Duodenal mucosa (tissue), 2 donors: ENCODE measurements around the gene ANO8.
"Not testable (repeated sequence)": the region's sequence is repeated elsewhere in the genome, so short reads cannot be mapped to it uniquely, and the experiment has no call there.

Experiments used
- H3K27ac ChIP-seq: one replicate; pipeline ENCODE4 v1.7.0; 2013; ENCODE audit warnings: low read depth, low read length
- H3K27me3 ChIP-seq, 2 donors: one replicate each; pipeline ENCODE4 v1.7.0; 2013; ENCODE audit warnings: low read length in 2 of 2, control low read depth in 1 of 2; ENCODE audit not compliant: insufficient read depth in 2 of 2, control insufficient read depth in 1 of 2
- H3K36me3 ChIP-seq, 2 donors: one replicate each; pipeline ENCODE4 v1.7.0; 2013; ENCODE audit warnings: low read length in 2 of 2, control low read depth in 1 of 2; ENCODE audit not compliant: insufficient read depth in 2 of 2, control insufficient read depth in 1 of 2
- H3K4me1 ChIP-seq, 2 donors: one replicate each; pipeline ENCODE4 v1.7.0; 2013; ENCODE audit warnings: low read length in 2 of 2, control low read depth in 1 of 2; ENCODE audit not compliant: insufficient read depth in 2 of 2, control insufficient read depth in 1 of 2
- H3K4me3 ChIP-seq, 2 donors: one replicate each; pipeline ENCODE4 v1.7.0; 2013; ENCODE audit warnings: low read length in 2 of 2, low read depth in 1 of 2
- H3K9ac ChIP-seq, 2 donors: one replicate each; pipeline ENCODE4 v1.7.0; 2013; ENCODE audit warnings: low read length in 2 of 2, low read depth in 1 of 2
- H3K9me3 ChIP-seq, 2 donors: one replicate each; pipeline ENCODE4 v1.7.0; 2013; ENCODE audit warnings: low read length in 2 of 2, control low read depth in 1 of 2; ENCODE audit not compliant: control insufficient read depth in 1 of 2

Gene ANO8

DNA sequence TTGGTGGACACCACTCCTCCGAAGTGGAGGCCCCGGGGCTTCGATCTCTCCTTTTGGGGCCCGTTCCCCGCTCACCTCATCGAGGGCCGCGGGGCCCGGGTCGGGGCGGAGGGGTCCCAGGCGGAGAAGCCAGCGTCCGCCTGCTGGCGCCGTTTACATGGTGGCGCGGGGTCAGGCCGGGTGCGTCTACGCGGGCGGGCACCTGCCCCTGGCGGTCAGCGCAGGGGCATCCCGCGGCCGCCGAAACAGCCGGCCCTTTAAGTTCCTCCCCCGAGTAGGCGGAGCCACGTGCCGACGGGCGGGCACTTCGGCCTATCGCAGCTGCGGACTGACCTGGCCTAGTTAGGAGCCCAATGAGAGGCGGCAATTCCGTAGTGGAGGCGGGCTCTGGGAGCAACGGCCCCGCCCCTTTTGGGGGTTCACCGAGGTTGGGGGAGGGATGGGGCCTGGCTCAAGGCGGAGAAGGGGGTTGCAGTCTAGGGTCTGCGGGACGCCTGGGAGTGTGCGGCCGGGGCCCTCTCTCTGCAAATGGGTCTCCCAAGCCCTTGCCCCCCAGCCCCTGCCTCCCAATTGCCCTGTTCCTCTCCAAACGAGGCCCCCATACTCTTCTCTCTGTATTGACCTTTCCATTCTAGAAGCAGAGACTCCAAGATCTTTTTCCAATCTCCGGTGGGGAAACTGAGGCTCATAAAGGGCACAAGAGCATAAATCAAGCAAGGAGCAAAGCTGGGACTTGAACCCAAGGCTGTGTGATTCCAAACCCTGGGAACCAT lies 31.3 kb downstream of the ANO8 start, which contains the start of gene ABHD8:
Gene ABHD8 (minus strand): TSS at position 259 of the 773 bp plus-strand sequence. CDS start 1,809 bp downstream, outside the sequence.
- no peaks in the 10 kb centered on the region for H3K36me3 ChIP-seq
- peaks cover 16 to 30% of the 10 kb centered on the region in 2 donors for H3K4me1 ChIP-seq
- H3K9me3 ChIP-seq = peaks cover 0 to under 1% of the 10 kb centered on the region in 2 donors
- no peaks in the 10 kb centered on the region for H3K27me3 ChIP-seq
- no peak within 1 kb of the TSS for H3K27ac ChIP-seq
- peak within 1 kb of the TSS in 1 of 2 donors; percentile 51 for H3K9ac ChIP-seq
- peak within 1 kb of the TSS; percentile 61 to 62 for H3K4me3 ChIP-seq

DNA sequence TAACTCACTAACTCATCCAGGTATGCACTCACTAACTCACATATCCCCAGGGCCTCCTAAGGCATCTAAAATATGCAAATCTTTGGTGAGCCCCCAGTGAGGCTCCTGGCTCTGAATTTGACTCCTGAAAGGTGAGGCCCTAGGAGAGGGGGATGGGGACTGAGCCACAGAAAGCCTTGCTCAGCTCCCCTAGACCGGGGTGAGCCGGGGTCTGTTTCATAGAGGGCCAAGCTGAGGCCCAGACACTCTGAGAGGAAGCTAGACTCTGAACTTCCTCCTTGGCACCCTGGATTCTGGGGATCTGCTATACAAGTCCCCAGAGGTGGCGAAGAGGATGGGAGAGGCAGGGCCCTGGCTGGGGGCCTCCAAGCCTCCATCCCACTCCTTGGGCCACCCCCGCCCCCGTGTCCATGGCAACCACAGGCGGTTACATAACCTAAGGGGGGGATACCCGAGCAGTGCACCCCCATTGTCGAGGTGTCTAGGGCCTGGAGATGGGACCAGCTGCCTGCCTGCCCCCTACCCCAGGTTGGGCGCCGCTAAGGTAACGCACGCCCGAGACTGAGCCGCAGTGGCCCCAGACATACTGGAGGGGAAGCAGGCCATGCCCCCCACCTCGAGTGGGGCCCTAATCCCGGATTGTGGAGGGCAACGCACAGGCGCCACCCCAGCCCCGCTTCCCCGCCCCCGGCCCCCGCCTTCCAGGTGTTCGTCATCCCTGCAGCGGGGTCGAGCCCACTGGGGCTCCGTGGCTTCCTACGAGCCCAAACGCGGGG lies 32.1 kb downstream of the ANO8 start:
- peaks cover 16 to 30% of the 10 kb centered on the region in 2 donors for H3K4me1 ChIP-seq
- peaks cover 3% of the 10 kb centered on the region in 2 donors for H3K9me3 ChIP-seq
- no peaks in the 10 kb centered on the region for H3K36me3 ChIP-seq
- H3K27me3 ChIP-seq = no peaks in the 10 kb centered on the region
- H3K27ac ChIP-seq = no peak overlapping the region
- peak overlapping the region in 1 of 2 donors; percentile 51 for H3K9ac ChIP-seq
- peak overlapping the region; percentile 61 to 62 for H3K4me3 ChIP-seq

DNA sequence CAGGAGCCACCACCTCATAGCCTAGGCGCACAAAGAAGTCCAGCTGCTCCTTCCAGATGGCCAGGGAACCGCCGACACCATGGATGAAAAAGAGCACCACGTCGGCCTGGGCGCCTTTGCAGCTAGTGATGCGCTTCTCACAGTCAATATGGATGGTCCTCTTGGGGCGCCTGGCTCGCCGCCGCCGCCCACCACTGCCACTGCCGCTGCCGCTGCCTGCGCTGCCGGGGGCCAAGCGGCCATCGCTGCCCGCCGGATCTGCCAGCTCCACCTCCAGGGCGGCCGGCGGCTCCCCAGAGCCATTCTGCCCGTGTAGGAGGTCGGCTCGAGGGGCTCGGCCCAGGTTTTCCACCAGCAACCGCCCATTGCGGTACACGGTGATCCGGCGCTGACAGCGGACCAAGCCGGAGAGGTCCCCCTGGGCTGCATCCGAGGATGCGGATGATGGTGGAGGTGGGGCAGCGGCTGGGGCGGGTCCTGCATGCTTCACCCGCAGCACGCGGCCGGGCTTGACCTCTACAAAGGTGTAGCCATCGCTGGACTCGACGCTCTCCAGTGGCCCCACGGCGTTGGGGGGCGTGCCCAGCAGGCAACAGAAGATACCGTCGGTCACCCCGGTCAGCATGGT lies 33.5 kb downstream of the ANO8 start:
- no peak overlapping the region for H3K4me3 ChIP-seq
- peaks cover 3% of the 10 kb centered on the region in 2 donors for H3K9me3 ChIP-seq
- no peak overlapping the region for H3K27ac ChIP-seq
- peaks cover 16 to 23% of the 10 kb centered on the region in 2 donors for H3K4me1 ChIP-seq
- H3K36me3 ChIP-seq = no peaks in the 10 kb centered on the region
- no peak overlapping the region for H3K9ac ChIP-seq
- no peaks in the 10 kb centered on the region for H3K27me3 ChIP-seq

DNA sequence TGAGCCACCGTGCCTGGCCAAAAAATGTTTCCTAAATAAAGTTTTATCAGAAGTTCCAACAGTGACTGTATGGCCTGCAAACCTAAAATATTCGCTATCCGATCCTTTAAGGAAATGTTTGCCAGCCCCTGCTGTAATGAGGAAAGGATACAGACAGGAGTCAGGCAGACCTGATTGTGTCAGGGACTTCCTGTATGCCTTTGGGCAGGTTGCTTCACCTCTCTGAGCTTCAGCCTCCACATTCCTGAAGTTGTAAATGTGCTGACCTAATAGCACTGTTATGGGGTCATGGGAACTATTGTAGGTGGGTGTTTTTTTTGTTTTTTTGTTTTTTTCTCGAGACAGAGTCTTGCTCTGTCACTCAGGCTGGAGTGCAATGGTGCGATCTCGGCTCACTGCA lies 37.7 kb downstream of the ANO8 start:
- no peak overlapping the region for H3K9ac ChIP-seq
- no peaks in the 10 kb centered on the region for H3K36me3 ChIP-seq
- H3K9me3 ChIP-seq = peaks cover 3% of the 10 kb centered on the region in 2 donors
- H3K27ac ChIP-seq = no peak overlapping the region
- H3K4me1 ChIP-seq = peaks cover 0 to 7% of the 10 kb centered on the region in 2 donors
- no peak overlapping the region for H3K4me3 ChIP-seq
- no peaks in the 10 kb centered on the region for H3K27me3 ChIP-seq

DNA sequence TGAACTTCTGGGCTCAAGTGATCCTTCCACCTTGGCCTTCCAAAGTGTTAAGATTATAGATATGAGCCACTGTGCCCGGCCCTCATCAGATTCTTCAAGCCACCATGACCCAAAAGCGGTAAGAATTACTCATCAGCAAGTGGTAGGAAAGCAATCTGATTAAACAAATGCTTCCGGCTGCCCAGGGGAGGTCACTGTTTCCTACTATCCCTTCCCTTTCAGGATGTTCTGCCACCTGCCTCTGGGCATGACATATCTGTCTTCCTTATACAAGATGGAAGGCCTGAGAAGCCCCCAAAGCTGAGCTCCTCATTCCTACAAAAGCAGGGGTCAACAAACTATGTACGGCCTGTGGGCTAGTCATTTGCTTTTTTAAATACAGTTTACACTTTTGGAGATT lies 38.4 kb downstream of the ANO8 start:
- H3K36me3 ChIP-seq = no peaks in the 10 kb centered on the region
- H3K27me3 ChIP-seq = no peaks in the 10 kb centered on the region
- no peak overlapping the region for H3K27ac ChIP-seq
- no peak overlapping the region for H3K9ac ChIP-seq
- no peak overlapping the region for H3K4me3 ChIP-seq
- peaks cover 0 to 9% of the 10 kb centered on the region in 2 donors for H3K4me1 ChIP-seq
- peaks cover 3% of the 10 kb centered on the region in 2 donors for H3K9me3 ChIP-seq

DNA sequence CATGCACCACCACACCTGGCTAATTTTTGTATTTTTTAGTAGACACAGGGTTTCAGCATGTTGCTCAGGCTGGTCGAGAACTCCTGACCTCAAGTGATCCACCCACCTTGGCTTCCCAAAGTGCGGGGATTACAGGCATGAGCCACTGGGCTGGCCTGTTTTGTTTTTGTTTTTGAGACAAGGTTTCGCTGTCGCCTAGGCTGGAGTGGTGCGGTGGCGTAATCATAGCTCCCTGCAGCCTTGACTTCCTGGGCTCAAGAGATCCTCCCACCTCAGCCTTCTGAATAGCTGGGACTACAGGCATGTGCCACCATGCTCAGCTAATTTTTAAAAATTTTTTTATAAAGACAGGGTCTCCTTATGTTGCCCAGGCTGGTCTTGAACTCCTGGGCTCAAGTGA lies 39.1 kb downstream of the ANO8 start:
- not testable (repeated sequence) for H3K9me3 ChIP-seq, H3K27ac ChIP-seq, H3K9ac ChIP-seq, H3K27me3 ChIP-seq, H3K36me3 ChIP-seq, H3K4me1 ChIP-seq, H3K4me3 ChIP-seq

DNA sequence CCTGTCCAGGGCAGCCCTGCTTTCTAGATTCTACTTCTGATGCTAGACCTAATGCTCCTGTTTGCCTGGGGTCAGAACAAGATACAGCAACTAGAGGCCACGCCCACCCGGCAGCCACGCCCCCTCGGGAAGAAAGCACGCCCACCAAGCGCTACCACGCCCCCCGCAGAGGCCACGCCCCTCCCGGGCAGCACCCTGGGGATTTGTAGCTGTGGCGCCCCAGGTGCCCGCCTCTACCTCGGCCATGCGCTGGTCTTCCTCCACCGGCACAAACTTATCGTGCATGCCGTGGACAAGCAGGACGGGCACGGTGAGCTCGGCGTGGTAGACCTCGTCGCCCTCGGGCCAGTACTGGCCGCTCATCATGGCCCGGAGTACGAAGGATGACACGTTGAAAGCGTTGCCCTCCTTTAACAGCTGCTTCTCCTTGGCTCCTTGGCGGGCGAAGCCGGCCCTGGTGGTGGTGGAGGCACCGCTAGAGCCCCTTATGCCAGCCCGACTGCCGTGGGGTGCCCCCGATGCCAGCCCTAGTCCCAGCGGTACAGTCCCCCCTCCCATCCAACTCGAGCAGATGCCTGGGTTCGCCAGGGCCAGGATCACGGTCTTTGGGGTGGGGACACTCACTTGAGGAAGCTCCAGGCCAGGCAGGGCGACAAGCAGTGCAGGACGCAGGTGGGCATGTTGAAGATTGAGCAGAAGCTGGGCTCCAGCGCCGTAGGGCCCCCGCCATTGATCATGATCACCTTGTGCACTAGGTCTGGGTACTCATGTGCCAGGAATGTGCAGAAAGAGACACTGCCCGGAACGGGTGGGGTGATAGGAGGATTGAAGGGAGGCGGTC lies 40.4 kb downstream of the ANO8 start:
- peaks cover 3% of the 10 kb centered on the region in 2 donors for H3K9me3 ChIP-seq
- no peak overlapping the region for H3K9ac ChIP-seq
- H3K4me3 ChIP-seq = no peak overlapping the region
- H3K27ac ChIP-seq = no peak overlapping the region
- no peaks in the 10 kb centered on the region for H3K36me3 ChIP-seq
- H3K27me3 ChIP-seq = no peaks in the 10 kb centered on the region
- peaks cover 0 to 9% of the 10 kb centered on the region in 2 donors for H3K4me1 ChIP-seq

DNA sequence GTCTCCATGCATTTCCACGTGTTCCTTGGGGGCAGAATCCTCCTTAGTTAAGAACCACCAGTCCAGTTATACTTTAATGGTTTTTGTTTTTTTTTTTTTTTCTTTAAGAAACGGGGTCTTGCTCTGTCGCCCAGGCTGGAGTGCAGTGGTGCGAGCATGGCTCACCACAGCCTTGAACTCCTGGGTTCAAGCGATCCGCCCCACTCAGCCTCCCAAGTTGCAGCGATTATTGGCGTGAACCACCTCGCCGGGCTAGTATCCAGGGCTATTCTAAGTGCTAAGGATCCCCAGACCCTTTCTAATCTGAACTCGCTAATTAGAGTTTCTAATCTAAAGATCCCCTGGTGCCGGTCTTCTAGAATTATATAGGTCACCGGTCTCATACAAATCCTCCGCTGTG lies 41.0 kb downstream of the ANO8 start:
- Histone ChIP-seq H3K27ac (no peak overlapping the region), H3K27me3 (no peaks in the 10 kb centered on the region), H3K9me3 (peaks cover 3% of the 10 kb centered on the region in 2 donors), H3K36me3 (no peaks in the 10 kb centered on the region), H3K4me3 (no peak overlapping the region), H3K4me1 (peaks cover 0 to 9% of the 10 kb centered on the region in 2 donors), H3K9ac (no peak overlapping the region)

DNA sequence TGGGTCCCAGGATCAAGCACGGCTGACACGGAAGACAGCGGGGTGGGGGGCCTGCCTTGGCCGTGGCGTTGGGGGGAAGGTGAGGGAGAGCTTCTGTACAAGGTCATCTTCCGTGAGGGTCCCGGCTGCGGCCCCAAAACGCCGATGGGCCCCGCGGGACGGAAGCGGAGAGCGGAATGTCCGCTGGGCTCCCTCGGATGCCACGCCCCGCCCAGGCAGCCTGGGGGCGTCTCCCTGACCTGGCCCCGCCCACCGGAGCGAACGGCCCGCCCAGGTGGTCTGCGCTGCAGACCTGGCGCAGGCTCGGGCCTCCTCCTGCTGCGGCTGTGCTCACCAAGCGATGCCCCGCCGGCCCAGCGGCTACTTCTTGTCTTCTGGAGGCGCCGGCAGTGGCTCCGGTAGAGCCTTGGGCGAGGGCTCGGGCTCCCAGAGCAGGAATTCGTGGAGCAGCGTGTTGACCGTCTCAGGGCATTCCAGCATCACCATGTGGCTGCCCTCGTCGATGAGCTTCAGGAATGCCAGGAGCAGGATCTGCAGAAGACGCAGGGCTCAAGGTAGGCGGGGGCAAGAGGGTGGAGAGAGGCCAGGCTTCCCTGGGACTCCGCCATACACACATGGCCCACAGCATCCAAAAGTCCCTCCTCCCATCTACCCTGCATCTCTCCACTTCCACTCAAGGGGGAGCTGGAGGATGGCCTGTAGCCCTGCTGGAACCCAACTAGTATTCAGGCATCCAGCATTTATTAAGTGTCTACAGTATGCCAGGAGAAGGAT lies 42.2 kb downstream of the ANO8 start:
- Histone ChIP-seq H3K9me3 (no peaks in the 10 kb centered on the region), H3K27me3 (no peaks in the 10 kb centered on the region), H3K4me1 (peaks cover 0 to 9% of the 10 kb centered on the region in 2 donors), H3K36me3 (no peaks in the 10 kb centered on the region), H3K27ac (peak overlapping the region; percentile 25), H3K4me3 (peak overlapping the region; percentile 83 to 88), H3K9ac (peak overlapping the region; percentile 48 to 64)
